Testis (tissue), 2 donors: ENCODE results near the gene SNRPB.

Source experiments
- POLR2A ChIP-seq: fragments of 450-650 bp; IDR thresholded peaks from one replicate; pipeline ENCODE4 v1.6.1; 2017; ENCODE audit warnings: antibody characterized with exemption, mild to moderate bottlenecking, moderate library complexity
- TF ChIP-seq, protein P1 (sequence below), 3 experiments: fragments of 450-650 bp in 2 of 3; fragments of 200-600 bp in 1 of 3; sonication (generic) in 1 of 3; IDR thresholded peaks; one replicate each; pipeline ENCODE4 v1.5.1; 2016 to 2019; ENCODE audit warnings: antibody characterized with exemption in 3 of 3, mild to moderate bottlenecking in 2 of 3, moderate library complexity in 1 of 3

DNA sequence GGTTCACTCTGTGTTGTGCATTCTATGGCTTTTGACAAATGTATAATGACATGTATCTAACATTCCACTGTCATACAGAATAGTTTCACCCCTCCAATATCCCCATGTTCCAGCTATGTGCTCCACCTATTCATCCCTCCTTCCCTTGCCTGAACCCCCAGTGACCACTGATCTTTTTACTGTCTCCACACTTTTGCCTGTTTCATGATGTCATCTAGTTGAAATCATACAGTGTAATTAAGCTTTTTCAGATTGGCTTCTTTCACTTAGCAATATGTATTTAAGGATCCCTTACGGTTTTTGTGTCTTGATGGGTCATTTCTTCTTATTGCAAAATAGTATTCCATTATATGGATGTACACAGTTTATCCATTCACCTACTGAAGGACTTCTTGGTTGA is 50.1 kb downstream of the SNRPB start:
- TF ChIP-seq, protein P1, sequence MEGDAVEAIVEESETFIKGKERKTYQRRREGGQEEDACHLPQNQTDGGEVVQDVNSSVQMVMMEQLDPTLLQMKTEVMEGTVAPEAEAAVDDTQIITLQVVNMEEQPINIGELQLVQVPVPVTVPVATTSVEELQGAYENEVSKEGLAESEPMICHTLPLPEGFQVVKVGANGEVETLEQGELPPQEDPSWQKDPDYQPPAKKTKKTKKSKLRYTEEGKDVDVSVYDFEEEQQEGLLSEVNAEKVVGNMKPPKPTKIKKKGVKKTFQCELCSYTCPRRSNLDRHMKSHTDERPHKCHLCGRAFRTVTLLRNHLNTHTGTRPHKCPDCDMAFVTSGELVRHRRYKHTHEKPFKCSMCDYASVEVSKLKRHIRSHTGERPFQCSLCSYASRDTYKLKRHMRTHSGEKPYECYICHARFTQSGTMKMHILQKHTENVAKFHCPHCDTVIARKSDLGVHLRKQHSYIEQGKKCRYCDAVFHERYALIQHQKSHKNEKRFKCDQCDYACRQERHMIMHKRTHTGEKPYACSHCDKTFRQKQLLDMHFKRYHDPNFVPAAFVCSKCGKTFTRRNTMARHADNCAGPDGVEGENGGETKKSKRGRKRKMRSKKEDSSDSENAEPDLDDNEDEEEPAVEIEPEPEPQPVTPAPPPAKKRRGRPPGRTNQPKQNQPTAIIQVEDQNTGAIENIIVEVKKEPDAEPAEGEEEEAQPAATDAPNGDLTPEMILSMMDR (IDR thresholded peaks at IDR 0.05), result no peak
- TF ChIP-seq POLR2A, result no peak
